Mesenchymal stem cell (in vitro differentiated cells and primary cell): ENCODE measurements around the gene CHD1L. TPM values are rescaled to one million over a fixed set of nuclear protein-coding genes. Genes with fewer than 3 reads are reported as not detected.
"Not testable (repeated sequence)": the region's sequence is repeated elsewhere in the genome, so short reads cannot be mapped to it uniquely, and the experiment has no call there.

Source experiments
- DNase-seq: peaks from one replicate; pipeline ENCODE4 v3.0.0-alpha.2; 2013
- H2AFZ ChIP-seq: one replicate; pipeline ENCODE4 v1.6.1; 2013; ENCODE audit warnings: low read depth, mild to moderate bottlenecking, control low read depth, inconsistent platforms, low read length, moderate library complexity
- H2AK5ac ChIP-seq: 2 replicates; pipeline ENCODE4 v1.6.1; 2013; ENCODE audit warnings: low read length, moderate library complexity, mild to moderate bottlenecking, inconsistent platforms; ENCODE audit not compliant: severe bottlenecking
- H2BK120ac ChIP-seq: one replicate; pipeline ENCODE4 v1.6.1; 2013; ENCODE audit warnings: low read depth, mild to moderate bottlenecking, inconsistent platforms, low read length, moderate library complexity
- H2BK12ac ChIP-seq, 2 experiments: one replicate each; pipeline ENCODE4 v1.6.1; 2013; ENCODE audit warnings: inconsistent platforms in 2 of 2, low read length in 2 of 2, mild to moderate bottlenecking in 2 of 2, moderate library complexity in 2 of 2, control low read depth in 1 of 2
- H2BK15ac ChIP-seq: one replicate; pipeline ENCODE4 v1.6.1; 2013; ENCODE audit warnings: mild to moderate bottlenecking, low read depth, inconsistent platforms; ENCODE audit not compliant: poor library complexity, severe bottlenecking
- H2BK5ac ChIP-seq: 2 replicates; pipeline ENCODE4 v1.6.1; 2013; ENCODE audit warnings: low read depth, mild to moderate bottlenecking, low read length, control low read depth, inconsistent platforms; ENCODE audit not compliant: poor library complexity, severe bottlenecking
- H3K14ac ChIP-seq, 2 experiments: one replicate each; pipeline ENCODE4 v1.6.1; 2013; ENCODE audit warnings: inconsistent platforms in 2 of 2, low read length in 2 of 2, control low read depth in 1 of 2, mild to moderate bottlenecking in 1 of 2, moderate library complexity in 1 of 2
- H3K18ac ChIP-seq, 2 experiments: one replicate each; pipeline ENCODE4 v1.6.1; 2013; ENCODE audit warnings: inconsistent platforms in 2 of 2, low read length in 2 of 2, control low read depth in 1 of 2, low read depth in 1 of 2, mild to moderate bottlenecking in 1 of 2
- H3K23ac ChIP-seq, 2 experiments: one replicate each; pipeline ENCODE4 v1.6.1; 2013; ENCODE audit warnings: inconsistent platforms in 2 of 2, low read length in 2 of 2, mild to moderate bottlenecking in 2 of 2, moderate library complexity in 2 of 2, control low read depth in 1 of 2
- H3K27ac ChIP-seq: 2 replicates; pipeline ENCODE4 v1.5.1; 2013; ENCODE audit warnings: mild to moderate bottlenecking, moderate library complexity, low read length, control low read depth, inconsistent platforms; ENCODE audit not compliant: poor library complexity, severe bottlenecking
- H3K27me3 ChIP-seq, 2 experiments: 2 replicates each; pipeline versions ENCODE4 v1.6.1 to v1.7.0; 2013; ENCODE audit warnings: low read length in 2 of 2, mild to moderate bottlenecking in 2 of 2, moderate library complexity in 2 of 2, control low read depth in 1 of 2, inconsistent platforms in 1 of 2; ENCODE audit not compliant: control insufficient read depth in 1 of 2, insufficient read depth in 1 of 2
- H3K36me3 ChIP-seq, 2 experiments: 2 replicates each; pipeline versions ENCODE4 v1.6.1 to v1.7.0; 2013; ENCODE audit warnings: low read length in 2 of 2, control low read depth in 1 of 2, inconsistent platforms in 1 of 2, low read depth in 1 of 2, mild to moderate bottlenecking in 1 of 2; ENCODE audit not compliant: insufficient read depth in 2 of 2, control insufficient read depth in 1 of 2
- H3K4ac ChIP-seq, 2 experiments: one replicate each; pipeline ENCODE4 v1.6.1; 2013; ENCODE audit warnings: inconsistent platforms in 2 of 2, low read length in 2 of 2, mild to moderate bottlenecking in 2 of 2, moderate library complexity in 2 of 2, control low read depth in 1 of 2, low read depth in 1 of 2
- H3K4me1 ChIP-seq: 2 replicates; pipeline ENCODE4 v1.6.1; 2013; ENCODE audit warnings: low read depth, low read length, control low read depth; ENCODE audit not compliant: control insufficient read depth, insufficient read depth
- H3K4me2 ChIP-seq: 2 replicates; pipeline ENCODE4 v1.6.1; 2013; ENCODE audit warnings: low read length, mild to moderate bottlenecking, inconsistent platforms; ENCODE audit not compliant: poor library complexity, severe bottlenecking
- H3K4me3 ChIP-seq, 2 experiments: 2 replicates each; pipeline versions ENCODE4 v1.5.1 to v1.7.0; 2013; ENCODE audit warnings: low read length in 2 of 2, mild to moderate bottlenecking in 2 of 2, control low read depth in 1 of 2, low read depth in 1 of 2; ENCODE audit not compliant: insufficient read depth in 1 of 2
- H3K79me1 ChIP-seq: replicated peaks from 2 replicates; pipeline ENCODE4 v1.6.1; 2013; ENCODE audit warnings: mild to moderate bottlenecking, control low read depth, low read length, inconsistent platforms; ENCODE audit not compliant: poor library complexity, severe bottlenecking
- H3K9ac ChIP-seq: 2 replicates; pipeline ENCODE4 v1.7.0; 2013; ENCODE audit warnings: mild to moderate bottlenecking, low read length, moderate library complexity
- H3K9me3 ChIP-seq: 2 replicates; pipeline ENCODE4 v1.7.0; 2013; ENCODE audit warnings: mild to moderate bottlenecking, low read length; ENCODE audit not compliant: control insufficient read depth
- H4K8ac ChIP-seq: one replicate; pipeline ENCODE4 v1.6.1; 2013; ENCODE audit warnings: inconsistent platforms, mild to moderate bottlenecking, low read length, moderate library complexity
- H4K91ac ChIP-seq: one replicate; pipeline ENCODE4 v1.6.1; 2013; ENCODE audit warnings: mild to moderate bottlenecking, low read length, inconsistent platforms
- WGBS: methylation state at CpG from one replicate; pipeline ENCODE4 v1.1.7; 2013; ENCODE audit warnings: mixed read lengths; 5-methylcytosine and 5-hydroxymethylcytosine counted together
- polyA plus RNA-seq, 2 experiments: library from polyadenylated mRNA; stranded (reverse); fragments of 200-250 nt; gene quantifications; one replicate each; pipeline ENCODE4 v1.2.3, GENCODE V29; 2013

The CHD1L gene
- polyA plus RNA-seq (2013, experiment 1 of 2) = 15.6 TPM
- 15.9 TPM for polyA plus RNA-seq (2013, experiment 2 of 2)

- Histone ChIP-seq H3K23ac (no peak within 1 kb of the TSS), H3K9me3 (no peaks in the 10 kb centered on the region), H2BK120ac (peak within 1 kb of the TSS; percentile 27), H2AFZ (peak within 1 kb of the TSS; percentile 98), H3K4ac (peak within 1 kb of the TSS; percentile 48 to 94), H3K36me3 (no peaks in the 10 kb centered on the region), H2AK5ac (no peak within 1 kb of the TSS), H2BK12ac (no peak within 1 kb of the TSS), H3K14ac (peak within 1 kb of the TSS in 1 of 2 experiments; percentile 86), H3K4me1 (no peaks in the 10 kb centered on the region), H3K27ac (peak within 1 kb of the TSS; percentile 31), H3K27me3 (no peaks in the 10 kb centered on the region), H4K91ac (no peak within 1 kb of the TSS), H3K18ac (peak within 1 kb of the TSS in 1 of 2 experiments; percentile 94), H3K9ac (peak within 1 kb of the TSS; percentile 89), H2BK5ac (no peak within 1 kb of the TSS), H3K4me2 (peak within 1 kb of the TSS; percentile 68), H2BK15ac (no peak within 1 kb of the TSS), H3K4me3 (peak within 1 kb of the TSS; percentile 89 to 94), H4K8ac (peak within 1 kb of the TSS; percentile 88), H3K79me1 (no peaks in the 10 kb centered on the region)
- 0% methylated on average over 74 of the region's 82 CpGs for WGBS
- DNase-seq = peak; percentile 95
These were observed at the start of gene CHD1L for GRCh38 chr1:147242449-147243227. TSS of gene CHD1L (plus strand) at chr1:147242684. CDS start at chr1:147242704, 20 bp downstream.

GRCh38 chr1:147197324-147197723 lies 45.2 kb upstream of the CHD1L start:
- H2BK12ac ChIP-seq, H3K27me3 ChIP-seq, H3K18ac ChIP-seq, DNase-seq, H3K14ac ChIP-seq, H3K79me1 ChIP-seq, H3K4ac ChIP-seq, H2BK5ac ChIP-seq, H4K8ac ChIP-seq, H2BK120ac ChIP-seq, H2AK5ac ChIP-seq, H2AFZ ChIP-seq, H3K27ac ChIP-seq, H3K4me2 ChIP-seq, H3K36me3 ChIP-seq, H2BK15ac ChIP-seq, H4K91ac ChIP-seq, H3K4me3 ChIP-seq, H3K23ac ChIP-seq, H3K9me3 ChIP-seq, H3K4me1 ChIP-seq, H3K9ac ChIP-seq: not testable (repeated sequence)
- 90% methylated on average over 3 of the region's 3 CpGs for WGBS

GRCh38 chr1:147201276-147201675 lies 41.2 kb upstream of the CHD1L start:
- DNase-seq = peak; percentile 3
- no peak overlapping the region for H3K18ac ChIP-seq
- no peak overlapping the region for H3K23ac ChIP-seq
- H3K4me2 ChIP-seq = no peak overlapping the region
- no peak overlapping the region for H2BK120ac ChIP-seq
- no peak overlapping the region for H2AFZ ChIP-seq
- no peak overlapping the region for H3K27ac ChIP-seq
- H3K27me3 ChIP-seq = no peaks in the 10 kb centered on the region
- H3K14ac ChIP-seq = no peak overlapping the region
- WGBS = 70% methylated on average over 4 of the region's 4 CpGs
- H4K91ac ChIP-seq = no peak overlapping the region
- H2BK12ac ChIP-seq = no peak overlapping the region
- H2BK5ac ChIP-seq = no peak overlapping the region
- H3K36me3 ChIP-seq = no peaks in the 10 kb centered on the region
- peak overlapping the region in 1 of 2 experiments; percentile 55 for H3K4me3 ChIP-seq
- H3K4me1 ChIP-seq = no peaks in the 10 kb centered on the region
- no peak overlapping the region for H4K8ac ChIP-seq
- no peaks in the 10 kb centered on the region for H3K79me1 ChIP-seq
- no peak overlapping the region for H2AK5ac ChIP-seq
- H3K9me3 ChIP-seq = no peaks in the 10 kb centered on the region
- no peak overlapping the region for H3K4ac ChIP-seq
- H2BK15ac ChIP-seq = no peak overlapping the region
- peak overlapping the region; percentile 9 for H3K9ac ChIP-seq

DNA sequence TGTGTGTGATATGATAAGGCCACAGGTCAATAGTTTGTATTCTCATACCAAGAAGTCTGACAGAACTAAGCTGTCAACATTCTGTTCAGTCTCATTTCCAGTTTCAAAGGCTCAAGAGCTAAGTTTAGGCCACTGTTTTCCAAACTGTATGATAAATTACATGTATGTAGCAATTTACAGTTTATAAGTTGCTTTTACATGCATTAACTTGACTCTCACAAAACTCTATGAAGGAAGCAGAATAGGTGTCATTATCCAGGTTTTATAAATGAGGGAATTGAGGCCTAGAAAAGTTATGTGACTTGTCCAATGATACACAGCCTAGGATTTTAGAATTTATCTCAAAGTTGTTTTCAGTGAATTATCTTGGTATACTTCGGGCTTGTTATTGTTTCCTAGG lies 40.7 kb upstream of the CHD1L start:
- no peaks in the 10 kb centered on the region for H3K4me1 ChIP-seq
- H3K36me3 ChIP-seq = no peaks in the 10 kb centered on the region
- DNase-seq = no peak

More for the DNA sequence above, 40.7 kb upstream of the CHD1L start:
- Histone ChIP-seq H2BK15ac (no peak overlapping the region), H4K8ac (no peak overlapping the region), H2BK12ac (no peak overlapping the region), H2AFZ (no peak overlapping the region), H2BK120ac (no peak overlapping the region), H3K27ac (no peak overlapping the region), H3K27me3 (no peaks in the 10 kb centered on the region), H4K91ac (no peak overlapping the region), H3K9ac (no peak overlapping the region), H3K4me2 (no peak overlapping the region), H3K23ac (no peak overlapping the region), H3K4me3 (peak overlapping the region in 1 of 2 experiments; percentile 55), H2AK5ac (no peak overlapping the region), H3K4ac (no peak overlapping the region), H3K79me1 (no peaks in the 10 kb centered on the region), H3K18ac (no peak overlapping the region), H3K14ac (no peak overlapping the region), H3K9me3 (no peaks in the 10 kb centered on the region), H2BK5ac (no peak overlapping the region)
- 100% methylated on average over 1 of the region's 1 CpG for WGBS
